HG03095 (cell line): ENCODE results near the gene ESPN.

Experiments used
- ATAC-seq: cut with Tn5 transposase; IDR thresholded peaks from one replicate; pipeline ENCODE4 v1.9.1; 2021; ENCODE audit warnings: moderate library complexity; ENCODE audit not compliant: unreplicated experiment

ESPN gene

GRCh38 chr1:6508816-6509189 lies 84.2 kb downstream of the ESPN start:
- no peak for ATAC-seq

- no peak for ATAC-seq
Observed at GRCh38 chr1:6509220-6509918, 84.8 kb downstream of the ESPN start.

GRCh38 chr1:6509919-6510291 lies 85.3 kb downstream of the ESPN start:
- no peak for ATAC-seq

GRCh38 chr1:6510493-6510892 lies 85.9 kb downstream of the ESPN start:
- ATAC-seq, result no peak
